ENCODE results near the gene SNTG2. TPM values are rescaled to one million over a fixed set of nuclear protein-coding genes. Genes with fewer than 3 reads are reported as not detected.

SNTG2 gene
- total and polyA plus RNA-seq, 10 of the 15 experiments (the other 5 are each of a cell fraction or from before 2014, with no cell fraction given): not detected

- TF ChIP-seq ZBTB33 (IDR thresholded peaks at IDR 0.05) (no peak), TBL1XR1 (IDR thresholded peaks at IDR 0.05; ENCODE audit: low read depth, low read length) (no peak)
Observed at GRCh38 chr2:1060987-1061386, 110.3 kb downstream of the SNTG2 start (continued).

- Histone ChIP-seq H3K4me2 (ENCODE audit: control insufficient read depth, insufficient read depth) (no peak overlapping the region), H3K79me2 (ENCODE audit: control insufficient read depth, insufficient read depth, low read length) (no peaks in the 10 kb centered on the region), H3K27me3 (replicated peaks in 1 of 2; ENCODE audit: control insufficient read depth in 2 of 2, insufficient read depth in 2 of 2, low read length in 1 of 2) (no peaks in the 10 kb centered on the region), H2AFZ (ENCODE audit: control insufficient read depth, low read depth, low read length) (no peak overlapping the region), H3K4me3 (no peak overlapping the region), H3K36me3 (ENCODE audit: control insufficient read depth in 2 of 2, insufficient read depth in 2 of 2, low read length in 1 of 2) (no peaks in the 10 kb centered on the region), H3K9me3 (replicated peaks; ENCODE audit: control insufficient read depth, insufficient read depth, low read length) (no peaks in the 10 kb centered on the region), H3K9ac (ENCODE audit: control insufficient read depth, insufficient read depth, low read length) (no peak overlapping the region), H4K20me1 (ENCODE audit: control insufficient read depth, insufficient read depth) (no peaks in the 10 kb centered on the region), H3K27ac (ENCODE audit: control insufficient read depth, insufficient read depth) (no peak overlapping the region), H3K4me1 (ENCODE audit: control insufficient read depth, insufficient read depth, low read length) (no peaks in the 10 kb centered on the region)
- ChIA-PET POLR2A (no interaction called here), CTCF (no interaction called here), SMC1A (ENCODE audit: uncharacterized antibody, unreplicated experiment) (no interaction called here), RAD21 (ENCODE audit: unreplicated experiment) (no interaction called here)
- no peak for FAIRE-seq
- in situ Hi-C loops (cut with MboI) (no loop called here), intact Hi-C loops (cut with micrococcal nuclease; ENCODE audit: unreplicated experiment) (no loop called here)
- TF ChIP-seq HDGF (IDR thresholded peaks at IDR 0.05): no peak
- TF ChIP-seq MTA2 (IDR thresholded peaks at IDR 0.05; ENCODE audit: low read depth): no peak
- BruUV-seq (replicated peaks): no TSS peak
- DNase-seq (ENCODE audit: low read depth, low spot score): no peak
- no peak for ATAC-seq
- 45% methylated on average over 8 of the region's 8 CpGs for WGBS (ENCODE audit: insufficient coverage, insufficient replicate concordance, low lambda C conversion rate, missing lambda C conversion rate)
Observed at GRCh38 chr2:1068241-1068640, 117.6 kb downstream of the SNTG2 start.

- BruUV-seq (replicated peaks): no TSS peak
- Histone ChIP-seq H3K4me3 (no peak overlapping the region), H3K4me1 (ENCODE audit: control insufficient read depth, insufficient read depth, low read length) (no peaks in the 10 kb centered on the region), H3K36me3 (ENCODE audit: control insufficient read depth in 2 of 2, insufficient read depth in 2 of 2, low read length in 1 of 2) (no peaks in the 10 kb centered on the region), H2AFZ (ENCODE audit: control insufficient read depth, low read depth, low read length) (no peak overlapping the region), H3K79me2 (ENCODE audit: control insufficient read depth, insufficient read depth, low read length) (no peaks in the 10 kb centered on the region), H3K27me3 (replicated peaks in 1 of 2; ENCODE audit: control insufficient read depth in 2 of 2, insufficient read depth in 2 of 2, low read length in 1 of 2) (no peaks in the 10 kb centered on the region), H3K27ac (ENCODE audit: control insufficient read depth, insufficient read depth) (no peak overlapping the region), H4K20me1 (ENCODE audit: control insufficient read depth, insufficient read depth) (no peaks in the 10 kb centered on the region), H3K4me2 (ENCODE audit: control insufficient read depth, insufficient read depth) (no peak overlapping the region), H3K9me3 (replicated peaks; ENCODE audit: control insufficient read depth, insufficient read depth, low read length) (no peaks in the 10 kb centered on the region), H3K9ac (ENCODE audit: control insufficient read depth, insufficient read depth, low read length) (no peak overlapping the region)
- POLR2A ChIA-PET: no interaction called here
- ATAC-seq: no peak
- RAD21 ChIA-PET (ENCODE audit: unreplicated experiment): no interaction called here
- TF ChIP-seq TCF12 (IDR thresholded peaks at IDR 0.05; ENCODE audit: low read depth, low read length) (no peak), BCL3 (IDR thresholded peaks at IDR 0.05; ENCODE audit: borderline replicate concordance, insufficient read depth, low read depth, low read length, poor library complexity, severe bottlenecking) (peak; percentile 70)
- SMC1A ChIA-PET (ENCODE audit: uncharacterized antibody, unreplicated experiment): no interaction called here
- intact Hi-C loops (cut with micrococcal nuclease; ENCODE audit: unreplicated experiment) (no loop called here), in situ Hi-C loops (cut with MboI) (no loop called here)
- WGBS (ENCODE audit: insufficient coverage, insufficient replicate concordance, low lambda C conversion rate, missing lambda C conversion rate): 25% methylated on average over 7 of the region's 7 CpGs
- DNase-seq (ENCODE audit: low read depth, low spot score): no peak
- no peak for FAIRE-seq
- CTCF ChIA-PET: no interaction called here
Observed at GRCh38 chr2:1068822-1069221, 118.2 kb downstream of the SNTG2 start.
